GM20000 (cell line): ENCODE data around the gene ITGA3.

Experiments
- DNase-seq: peaks from one replicate; pipeline ENCODE4 v3.0.0; 2012; ENCODE audit warnings: low spot score
- CTCF ChIP-seq: IDR thresholded peaks from 2 replicates; pipeline ENCODE4 v1.5.1; 2012; ENCODE audit warnings: mild to moderate bottlenecking, control low read depth; ENCODE audit errors: extremely low read depth, missing control alignments

Gene ITGA3

DNA sequence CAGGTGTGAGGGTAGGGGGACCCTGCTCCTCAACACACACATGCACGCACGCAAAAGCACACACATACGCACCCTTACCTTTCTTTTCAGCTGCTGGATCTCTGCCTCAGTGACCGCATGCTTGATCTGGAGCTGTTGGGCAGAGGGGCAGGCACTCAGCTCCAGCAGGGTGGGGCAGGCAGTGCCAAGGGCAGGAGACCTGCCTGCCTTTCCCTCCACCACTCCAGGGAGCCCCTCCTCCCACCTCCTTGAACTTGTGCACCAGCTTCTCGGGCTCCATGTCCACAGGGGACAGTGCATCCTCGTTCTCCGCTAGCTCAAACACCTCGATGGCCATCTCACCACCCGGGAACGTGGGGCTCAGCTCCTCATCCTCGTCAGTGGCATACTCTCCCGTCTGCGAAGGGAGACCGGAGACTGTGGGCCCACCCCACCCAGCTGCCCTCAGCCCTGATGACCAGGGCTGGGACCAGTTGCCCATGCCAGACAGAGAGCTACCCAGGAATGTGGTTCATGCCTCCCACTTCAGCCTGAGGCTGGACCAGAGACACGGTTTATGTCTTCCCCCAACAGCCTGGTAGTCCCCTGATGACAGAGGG, 83.4 kb downstream of the ITGA3 start:
- DNase-seq: no peak
- no peak for TF ChIP-seq CTCF
